SK-N-SH (cell line): ENCODE data around the gene GPS2. TPM values are rescaled to one million over a fixed set of nuclear protein-coding genes. Genes with fewer than 3 reads are reported as not detected.

Experiments
- CTCF ChIA-PET: fragments of 300-600, 350-600 bp; formaldehyde crosslinking; extraction: SDS; loops from one replicate; lab custom pipeline; 2021; lab: Yijun Ruan, JAX
- POLR2A ChIA-PET: fragments of 350-600 bp; sonication (Branson Sonifier 250); formaldehyde crosslinking; extraction: SDS; loops from one replicate; lab custom pipeline; 2020; ENCODE audit warnings: antibody characterized with exemption, inconsistent platforms; lab: Yijun Ruan, JAX
- DNase-seq: peaks from one replicate; pipeline ENCODE4 v3.0.0; 2012
- H2AFZ ChIP-seq: fragments of 200-600 bp; sonication (generic); 2 replicates; pipeline ENCODE4 v1.8.1; 2016; ENCODE audit warnings: antibody characterized with exemption, mild to moderate bottlenecking, low read depth
- H3F3A ChIP-seq: fragments of 200-600 bp; sonication (generic); replicated peaks from 2 replicates; pipeline ENCODE3; 2016; ENCODE audit warnings: antibody characterized with exemption, mild to moderate bottlenecking; ENCODE audit not compliant: insufficient read depth
- H3K27ac ChIP-seq, 2 experiments: fragments of 200-500 bp in 1 of 2; fragments of 200-600 bp in 1 of 2; sonication (Bioruptor generic) in 1 of 2; sonication (generic), shearing (Covaris generic) in 1 of 2; 2 replicates each; pipeline versions ENCODE4 v1.5.1 to v1.6.1; 2014 to 2016; ENCODE audit warnings: low read depth in 2 of 2, inconsistent platforms in 1 of 2, low read length in 1 of 2, mild to moderate bottlenecking in 1 of 2, mixed read lengths in 1 of 2
- H3K27me3 ChIP-seq: fragments of 200-600 bp; sonication (generic), shearing (Covaris generic); 2 replicates; pipeline ENCODE4 v1.6.1; 2016; ENCODE audit warnings: mixed run types; ENCODE audit not compliant: insufficient read depth
- H3K36me3 ChIP-seq, 2 experiments: fragments of 200-500 bp in 1 of 2; fragments of 200-600 bp in 1 of 2; sonication (Bioruptor generic) in 1 of 2; sonication (generic) in 1 of 2; replicated peaks in 1 of 2; 2 replicates each; pipeline versions ENCODE3 to v1.5.1; 2014 to 2016; ENCODE audit warnings: low read length in 1 of 2, mild to moderate bottlenecking in 1 of 2; ENCODE audit not compliant: insufficient read depth in 2 of 2, control insufficient read depth in 1 of 2
- H3K4me1 ChIP-seq, 2 experiments: fragments of 200-500 bp in 1 of 2; fragments of 200-600 bp in 1 of 2; sonication (Bioruptor generic) in 1 of 2; sonication (generic), shearing (Covaris generic) in 1 of 2; 2 replicates each; pipeline versions ENCODE4 v1.5.1 to v1.6.1; 2014 to 2016; ENCODE audit warnings: low read depth in 1 of 2, low read length in 1 of 2, mixed run types in 1 of 2; ENCODE audit not compliant: insufficient read depth in 2 of 2, control insufficient read depth in 1 of 2
- H3K4me2 ChIP-seq: fragments of 200-600 bp; sonication (generic), shearing (Covaris generic); 2 replicates; pipeline ENCODE4 v1.6.1; 2017; ENCODE audit warnings: mixed run types
- H3K4me3 ChIP-seq, 2 experiments: fragments of 200-500 bp in 1 of 2; fragments of 200-600 bp in 1 of 2; sonication (Bioruptor generic) in 1 of 2; sonication (generic), shearing (Covaris generic) in 1 of 2; 2 replicates each; pipeline versions ENCODE4 v1.5.1 to v1.8.1; 2014 to 2016; ENCODE audit warnings: low read depth in 2 of 2, inconsistent platforms in 1 of 2, low read length in 1 of 2, mild to moderate bottlenecking in 1 of 2, mixed read lengths in 1 of 2, moderate library complexity in 1 of 2
- H3K79me2 ChIP-seq: fragments of 200-600 bp; sonication (generic); 2 replicates; pipeline ENCODE4 v1.8.1; 2017; ENCODE audit warnings: mild to moderate bottlenecking; ENCODE audit not compliant: insufficient read depth
- H3K9ac ChIP-seq: fragments of 200-600 bp; sonication (generic); 2 replicates; pipeline ENCODE4 v1.6.1; 2017; ENCODE audit warnings: mixed run types
- H3K9me2 ChIP-seq: fragments of 200-600 bp; sonication (generic); 2 replicates; pipeline ENCODE4 v1.6.1; 2017; ENCODE audit warnings: mixed run types
- H3K9me3 ChIP-seq: fragments of 200-600 bp; sonication (generic); 2 replicates; pipeline ENCODE4 v1.6.1; 2017; ENCODE audit warnings: mixed run types, mild to moderate bottlenecking, moderate library complexity
- H4K20me1 ChIP-seq: fragments of 200-600 bp; sonication (generic); 2 replicates; pipeline ENCODE4 v1.6.1; 2017; ENCODE audit warnings: mild to moderate bottlenecking, mixed run types; ENCODE audit not compliant: insufficient read depth
- FOSL2 ChIP-seq: IDR thresholded peaks from 2 replicates; pipeline ENCODE4 v1.4.0; 2012; ENCODE audit warnings: low read depth, mild to moderate bottlenecking, moderate library complexity, borderline replicate concordance
- FOXJ3 ChIP-seq: sonication (generic); formaldehyde crosslinking; IDR thresholded peaks from 2 replicates; pipeline ENCODE4 v1.5.1; 2020; ENCODE audit warnings: mild to moderate bottlenecking, missing genetic modification reagents
- NFIC ChIP-seq: IDR thresholded peaks from 2 replicates; pipeline ENCODE4 v1.4.0; 2012; ENCODE audit warnings: borderline replicate concordance
- NRF1 ChIP-seq: IDR thresholded peaks from 2 replicates; pipeline ENCODE4 v1.6.1; 2012; ENCODE audit warnings: low read depth, mild to moderate bottlenecking, low read length
- RFX5 ChIP-seq: IDR thresholded peaks from 2 replicates; pipeline ENCODE4 v1.6.1; 2012; ENCODE audit warnings: mild to moderate bottlenecking, improper control_type of control experiment, low read length
- RXRA ChIP-seq: IDR thresholded peaks from 2 replicates; pipeline ENCODE4 v1.4.0; 2012; ENCODE audit warnings: low read depth, mild to moderate bottlenecking, borderline replicate concordance
- TAF1 ChIP-seq: IDR thresholded peaks from 2 replicates; pipeline ENCODE4 v1.6.1; 2012; ENCODE audit warnings: low read depth, mild to moderate bottlenecking, low read length, moderate library complexity, borderline replicate concordance
- TCF12 ChIP-seq: IDR thresholded peaks from 2 replicates; pipeline ENCODE4 v1.4.0; 2012
- TEAD4 ChIP-seq: IDR thresholded peaks from 2 replicates; pipeline ENCODE4 v1.4.0; 2012; ENCODE audit warnings: mild to moderate bottlenecking, borderline replicate concordance; ENCODE audit not compliant: insufficient read depth
- WGBS: methylation state at CpG from one replicate; pipeline ENCODE4 v1.1.6; 2017; ENCODE audit warnings: low lambda C conversion rate; 5-methylcytosine and 5-hydroxymethylcytosine counted together
- polyA plus RNA-seq, 3 experiments: library from polyadenylated mRNA; depleted of rRNA; stranded (reverse); fragments of >200 nt; gene quantifications; 2 replicates each; pipeline ENCODE4 v1.2.3, GENCODE V29; 2012
- TF ChIP-seq, protein P1 (sequence below): IDR thresholded peaks from 2 replicates; pipeline ENCODE4 v1.4.0; 2012; ENCODE audit warnings: low read depth, borderline replicate concordance
- TF ChIP-seq, protein P2 (sequence below): IDR thresholded peaks from 2 replicates; pipeline ENCODE4 v1.4.0; 2012; ENCODE audit warnings: low read depth, borderline replicate concordance
- TF ChIP-seq, protein P3 (sequence below): fragments of 150-350 bp; IDR thresholded peaks from 2 replicates; pipeline ENCODE4 v1.6.1; 2017; ENCODE audit warnings: antibody characterized with exemption, low read length, low read depth, borderline replicate concordance
- TF ChIP-seq, protein P4 (sequence below): fragments of 150-350 bp; IDR thresholded peaks from 2 replicates; pipeline ENCODE4 v1.6.1; 2016; ENCODE audit warnings: mild to moderate bottlenecking, low read depth, low read length
- TF ChIP-seq, protein P5 (sequence below): IDR thresholded peaks from 2 replicates; pipeline ENCODE4 v1.4.0; 2012; ENCODE audit warnings: low read depth

Gene GPS2
- polyA plus RNA-seq, 1 of the 3 experiments (the other 2 are of a cell fraction) = 102 TPM

DNA sequence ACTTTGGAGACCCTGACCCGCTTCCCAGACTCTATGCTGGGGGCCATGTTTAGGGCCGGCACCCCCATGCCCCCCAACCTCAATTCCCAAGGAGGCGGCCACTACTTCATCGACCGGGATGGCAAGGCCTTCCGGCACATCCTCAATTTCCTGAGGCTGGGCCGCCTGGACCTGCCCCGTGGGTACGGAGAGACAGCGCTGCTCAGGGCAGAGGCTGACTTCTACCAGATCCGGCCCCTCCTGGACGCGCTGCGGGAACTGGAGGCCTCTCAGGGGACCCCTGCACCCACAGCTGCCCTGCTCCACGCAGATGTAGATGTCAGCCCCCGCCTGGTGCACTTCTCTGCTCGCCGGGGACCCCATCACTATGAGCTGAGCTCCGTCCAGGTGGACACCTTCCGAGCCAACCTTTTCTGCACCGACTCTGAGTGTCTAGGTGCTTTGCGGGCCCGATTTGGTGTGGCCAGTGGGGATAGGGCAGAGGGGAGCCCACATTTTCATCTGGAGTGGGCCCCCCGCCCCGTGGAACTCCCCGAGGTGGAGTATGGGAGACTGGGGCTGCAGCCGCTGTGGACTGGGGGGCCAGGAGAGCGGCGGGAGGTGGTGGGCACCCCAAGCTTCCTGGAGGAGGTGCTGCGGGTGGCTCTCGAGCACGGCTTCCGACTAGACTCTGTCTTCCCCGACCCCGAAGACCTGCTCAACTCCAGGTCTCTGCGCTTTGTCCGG lies 37.9 kb upstream of the GPS2 start:
- H3K9me2 ChIP-seq = no peaks in the 10 kb centered on the region
- no peaks in the 10 kb centered on the region for H3K9me3 ChIP-seq
- peaks cover 38% of the 10 kb centered on the region for H3K79me2 ChIP-seq
- WGBS = 97% methylated on average over 23 of the region's 37 CpGs
- H3K9ac ChIP-seq = peak overlapping the region; percentile 100
- ChIA-PET CTCF (interaction anchor here (0.7 to 5.2 kb wide), 17 partner anchors 9 to 265 kb away, joined by 3 to 52 read pairs (median 6); partner anchors contain the start of genes ACAP1, SENP3 and SOX15), POLR2A (interaction anchor here (0.6 to 2.0 kb wide), 2 partner anchors 23 to 849 kb away, joined by 3 to 5 read pairs; no protein-coding TSS in a partner anchor)
- H3K27me3 ChIP-seq = no peaks in the 10 kb centered on the region
- no peaks in the 10 kb centered on the region; the same call in 1 of the 2 replicates for H4K20me1 ChIP-seq
- no peak overlapping the region for H2AFZ ChIP-seq
- peaks cover 19 to 48% of the 10 kb centered on the region in 2 experiments; a peak in 2 of 4 replicates for H3K4me1 ChIP-seq
- peaks cover 15% of the 10 kb centered on the region for H3F3A ChIP-seq
- TF ChIP-seq TCF12 (no peak), NRF1 (no peak), TAF1 (no peak), NFIC (no peak), TEAD4 (no peak), RXRA (no peak), RFX5 (no peak), FOSL2 (no peak), FOXJ3 (CRISPR knock-in tag) (no peak)
- TF ChIP-seq, protein P1, sequence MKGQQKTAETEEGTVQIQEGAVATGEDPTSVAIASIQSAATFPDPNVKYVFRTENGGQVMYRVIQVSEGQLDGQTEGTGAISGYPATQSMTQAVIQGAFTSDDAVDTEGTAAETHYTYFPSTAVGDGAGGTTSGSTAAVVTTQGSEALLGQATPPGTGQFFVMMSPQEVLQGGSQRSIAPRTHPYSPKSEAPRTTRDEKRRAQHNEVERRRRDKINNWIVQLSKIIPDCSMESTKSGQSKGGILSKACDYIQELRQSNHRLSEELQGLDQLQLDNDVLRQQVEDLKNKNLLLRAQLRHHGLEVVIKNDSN = no peak
- TF ChIP-seq, protein P2, sequence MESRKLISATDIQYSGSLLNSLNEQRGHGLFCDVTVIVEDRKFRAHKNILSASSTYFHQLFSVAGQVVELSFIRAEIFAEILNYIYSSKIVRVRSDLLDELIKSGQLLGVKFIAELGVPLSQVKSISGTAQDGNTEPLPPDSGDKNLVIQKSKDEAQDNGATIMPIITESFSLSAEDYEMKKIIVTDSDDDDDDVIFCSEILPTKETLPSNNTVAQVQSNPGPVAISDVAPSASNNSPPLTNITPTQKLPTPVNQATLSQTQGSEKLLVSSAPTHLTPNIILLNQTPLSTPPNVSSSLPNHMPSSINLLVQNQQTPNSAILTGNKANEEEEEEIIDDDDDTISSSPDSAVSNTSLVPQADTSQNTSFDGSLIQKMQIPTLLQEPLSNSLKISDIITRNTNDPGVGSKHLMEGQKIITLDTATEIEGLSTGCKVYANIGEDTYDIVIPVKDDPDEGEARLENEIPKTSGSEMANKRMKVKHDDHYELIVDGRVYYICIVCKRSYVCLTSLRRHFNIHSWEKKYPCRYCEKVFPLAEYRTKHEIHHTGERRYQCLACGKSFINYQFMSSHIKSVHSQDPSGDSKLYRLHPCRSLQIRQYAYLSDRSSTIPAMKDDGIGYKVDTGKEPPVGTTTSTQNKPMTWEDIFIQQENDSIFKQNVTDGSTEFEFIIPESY = no peak
- TF ChIP-seq, protein P3, sequence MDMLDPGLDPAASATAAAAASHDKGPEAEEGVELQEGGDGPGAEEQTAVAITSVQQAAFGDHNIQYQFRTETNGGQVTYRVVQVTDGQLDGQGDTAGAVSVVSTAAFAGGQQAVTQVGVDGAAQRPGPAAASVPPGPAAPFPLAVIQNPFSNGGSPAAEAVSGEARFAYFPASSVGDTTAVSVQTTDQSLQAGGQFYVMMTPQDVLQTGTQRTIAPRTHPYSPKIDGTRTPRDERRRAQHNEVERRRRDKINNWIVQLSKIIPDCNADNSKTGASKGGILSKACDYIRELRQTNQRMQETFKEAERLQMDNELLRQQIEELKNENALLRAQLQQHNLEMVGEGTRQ = no peak
- TF ChIP-seq, protein P4, sequence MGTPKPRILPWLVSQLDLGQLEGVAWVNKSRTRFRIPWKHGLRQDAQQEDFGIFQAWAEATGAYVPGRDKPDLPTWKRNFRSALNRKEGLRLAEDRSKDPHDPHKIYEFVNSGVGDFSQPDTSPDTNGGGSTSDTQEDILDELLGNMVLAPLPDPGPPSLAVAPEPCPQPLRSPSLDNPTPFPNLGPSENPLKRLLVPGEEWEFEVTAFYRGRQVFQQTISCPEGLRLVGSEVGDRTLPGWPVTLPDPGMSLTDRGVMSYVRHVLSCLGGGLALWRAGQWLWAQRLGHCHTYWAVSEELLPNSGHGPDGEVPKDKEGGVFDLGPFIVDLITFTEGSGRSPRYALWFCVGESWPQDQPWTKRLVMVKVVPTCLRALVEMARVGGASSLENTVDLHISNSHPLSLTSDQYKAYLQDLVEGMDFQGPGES = no peak
- TF ChIP-seq, protein P5, sequence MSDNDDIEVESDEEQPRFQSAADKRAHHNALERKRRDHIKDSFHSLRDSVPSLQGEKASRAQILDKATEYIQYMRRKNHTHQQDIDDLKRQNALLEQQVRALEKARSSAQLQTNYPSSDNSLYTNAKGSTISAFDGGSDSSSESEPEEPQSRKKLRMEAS = no peak
- H3K4me2 ChIP-seq = peak overlapping the region; percentile 100
- peak overlapping the region; percentile 69 to 97 for H3K4me3 ChIP-seq
- DNase-seq = no peak
- no peaks in the 10 kb centered on the region for H3K36me3 ChIP-seq
- H3K27ac ChIP-seq = peak overlapping the region in 1 of 2 experiments; percentile 99; a peak in 2 of 4 replicates
